ENCODE results near the gene FLVCR2. TPM values are rescaled to one million over a fixed set of nuclear protein-coding genes. Genes with fewer than 3 reads are reported as not detected.

The FLVCR2 gene
- total RNA-seq, 2 experiments from 2014 or later, result 0.71 to 2.3 TPM

- Mint-ChIP-seq H3K4me3 (no peak overlapping the region), H3K27me3 (no peaks in the 10 kb centered on the region), H3K36me3 (ENCODE audit: low read depth) (peaks cover 93% of the 10 kb centered on the region), H3K9me3 (peaks cover 6% of the 10 kb centered on the region), H3K27ac (no peak overlapping the region), H3K4me1 (ENCODE audit: low read depth) (no peaks in the 10 kb centered on the region)
- ChIA-PET POLR2A (no interaction called here), CTCF (no interaction called here)
- H3K27ac ChIP-seq (ENCODE audit: low read depth in 1 of 2, low read length in 2 of 2), result no peak overlapping the region
- DNase-seq (no peak), ATAC-seq (ENCODE audit: poor library complexity) (no peak)
- H3K4me1 ChIP-seq (ENCODE audit: insufficient read depth, low read length), result no peaks in the 10 kb centered on the region
- TF ChIP-seq CTCF (IDR thresholded peaks at IDR 0.05), result no peak
- H3K4me3 ChIP-seq (ENCODE audit: low read length), result no peak overlapping the region
- no peaks in the 10 kb centered on the region for H3K27me3 ChIP-seq (ENCODE audit: control insufficient read depth in 1 of 2, insufficient read depth in 2 of 2, low read length in 2 of 2)
- peaks cover 9% of the 10 kb centered on the region for H3K36me3 ChIP-seq (ENCODE audit: insufficient read depth, low read length)
- H3K9me3 ChIP-seq (ENCODE audit: control insufficient read depth in 1 of 2, insufficient read depth in 1 of 2, low read length in 2 of 2), result peaks cover 0 to 4% of the 10 kb centered on the region in 2 experiments
- intact Hi-C loops (cut with DNase I, micrococcal nuclease), result no loop called here
These were observed 119.0 kb downstream of the FLVCR2 start for GRCh38 chr14:75697386-75697785.

Other genes with a start within 250 kb of the FLVCR2 start
- 1 to 10 TPM; 1.1 to 1.2 TPM for gene JDP2, start 150.6 kb upstream of the FLVCR2 start, total RNA-seq
- gene BATF, start 56.2 kb upstream of the FLVCR2 start, total RNA-seq, result 1 to 10 TPM; 6.7 to 7.8 TPM
- gene ERG28, start 82.3 kb downstream of the FLVCR2 start, total RNA-seq, result 1 to 10 TPM; 5.7 to 5.8 TPM
- gene TTLL5, start 82.6 kb downstream of the FLVCR2 start, total RNA-seq, result 10 to 100 TPM; 19.8 to 26.4 TPM